ENCODE measurements around the gene ZXDC.

Gene ZXDC

DNA sequence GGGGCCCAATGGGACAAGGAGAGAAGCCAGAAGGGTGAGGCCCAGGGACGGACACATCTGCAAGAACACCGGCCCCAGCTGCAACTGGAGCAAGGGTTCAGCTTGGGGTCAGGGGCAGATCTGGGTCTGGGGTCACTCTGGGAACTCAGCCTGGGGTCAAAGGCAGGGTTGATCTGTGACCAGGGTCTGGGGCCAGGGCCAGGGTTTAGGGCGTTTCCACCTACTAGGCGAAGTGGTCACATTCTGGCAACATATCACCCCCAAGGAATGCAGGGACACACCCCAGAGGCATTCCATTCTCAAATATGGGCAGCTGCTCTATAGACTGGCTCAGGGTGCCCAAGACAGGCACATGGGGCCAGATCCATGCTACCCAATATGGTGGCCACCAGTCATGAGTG, 32.9 kb upstream of the ZXDC start:
- no peaks in the 10 kb centered on the region for H3K36me3 ChIP-seq (ENCODE audit: control insufficient read depth, insufficient read depth, low read length, severe bottlenecking)
- peaks cover 28% of the 10 kb centered on the region for H3K27me3 ChIP-seq (replicated peaks; ENCODE audit: control insufficient read depth, insufficient read depth, low read length)
- no peak for DNase-seq (ENCODE audit: low read depth)
- no peak overlapping the region for H3K4me3 ChIP-seq (ENCODE audit: low read length)
- no peaks in the 10 kb centered on the region for H3K4me1 ChIP-seq (ENCODE audit: control insufficient read depth, insufficient read depth, low read length)
- H3K9me3 ChIP-seq (ENCODE audit: control insufficient read depth, low read length) = no peaks in the 10 kb centered on the region
- no peak overlapping the region for H3K9ac ChIP-seq (ENCODE audit: low read length)

DNA sequence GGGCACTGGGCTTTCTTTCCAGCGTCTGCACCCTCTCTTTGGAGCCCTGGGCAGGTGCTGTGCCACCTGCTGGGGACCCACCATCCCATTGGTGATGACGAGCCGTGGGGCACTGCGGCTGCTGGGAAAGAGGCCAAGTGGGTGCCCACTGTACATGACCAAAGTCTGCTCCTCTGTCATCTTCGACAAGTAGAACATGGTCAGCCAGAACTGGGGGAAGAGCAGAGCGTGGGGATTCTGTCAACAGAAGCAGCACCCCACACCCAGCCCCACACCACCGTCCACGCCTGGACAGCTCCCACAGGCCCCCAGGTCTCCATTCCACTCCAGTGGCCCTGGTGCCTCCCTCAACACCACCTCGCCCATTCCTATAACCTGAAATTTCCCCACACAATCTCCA, 32.2 kb upstream of the ZXDC start:
- Histone ChIP-seq H3K4me3 (ENCODE audit: low read length) (no peak overlapping the region), H3K4me1 (ENCODE audit: control insufficient read depth, insufficient read depth, low read length) (no peaks in the 10 kb centered on the region), H3K9me3 (ENCODE audit: control insufficient read depth, low read length) (no peaks in the 10 kb centered on the region), H3K9ac (ENCODE audit: low read length) (no peak overlapping the region), H3K27me3 (replicated peaks; ENCODE audit: control insufficient read depth, insufficient read depth, low read length) (peaks cover 26% of the 10 kb centered on the region), H3K36me3 (ENCODE audit: control insufficient read depth, insufficient read depth, low read length, severe bottlenecking) (no peaks in the 10 kb centered on the region)
- DNase-seq (ENCODE audit: low read depth) = no peak

DNA sequence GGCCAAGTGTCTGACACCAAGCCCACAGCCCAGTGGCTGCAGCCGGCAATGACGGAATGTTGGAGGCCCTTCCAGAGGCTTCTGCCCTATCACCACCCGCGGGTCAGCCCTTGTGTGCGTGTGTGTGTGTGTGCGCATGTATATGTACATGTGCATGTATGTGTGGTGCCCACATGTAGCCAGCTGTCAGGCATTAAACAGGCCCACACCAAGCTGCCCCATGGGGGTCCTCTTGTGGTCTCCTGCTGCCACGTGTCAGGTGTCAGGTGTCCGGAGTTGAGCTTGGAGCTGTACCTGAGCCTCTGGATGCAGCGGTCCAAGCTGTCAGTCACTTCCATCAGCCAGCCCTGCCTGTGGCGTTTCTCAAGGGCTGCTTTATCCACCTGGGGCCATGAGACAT, 28.0 kb upstream of the ZXDC start:
- Histone ChIP-seq H3K4me3 (ENCODE audit: low read length) (no peak overlapping the region), H3K27me3 (replicated peaks; ENCODE audit: control insufficient read depth, insufficient read depth, low read length) (peaks cover 25% of the 10 kb centered on the region), H3K9me3 (ENCODE audit: control insufficient read depth, low read length) (no peaks in the 10 kb centered on the region), H3K9ac (ENCODE audit: low read length) (no peak overlapping the region), H3K36me3 (ENCODE audit: control insufficient read depth, insufficient read depth, low read length, severe bottlenecking) (no peaks in the 10 kb centered on the region), H3K4me1 (ENCODE audit: control insufficient read depth, insufficient read depth, low read length) (peaks cover 3% of the 10 kb centered on the region)
- DNase-seq (ENCODE audit: low read depth) = no peak

DNA sequence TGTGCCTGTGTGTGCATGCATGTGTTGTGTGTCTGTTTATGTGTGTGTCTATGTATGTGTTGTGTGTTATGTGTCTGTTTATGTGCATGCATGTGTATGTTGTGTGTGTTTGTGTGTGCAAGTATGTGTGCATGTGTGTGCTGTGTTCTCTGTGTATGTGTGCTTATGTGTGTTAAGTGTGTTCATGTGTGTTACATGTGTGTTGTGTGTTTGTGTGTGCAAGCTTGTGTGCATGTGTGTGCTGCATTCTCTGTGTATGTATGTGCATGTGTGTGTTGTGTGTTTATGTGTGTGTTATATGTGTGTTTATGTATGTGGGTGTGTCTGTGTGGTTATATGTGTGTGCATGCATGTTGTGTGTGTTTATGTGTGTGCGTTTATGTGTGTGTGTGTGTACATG, 27.0 kb upstream of the ZXDC start:
- H3K36me3 ChIP-seq (ENCODE audit: control insufficient read depth, insufficient read depth, low read length, severe bottlenecking) = no peaks in the 10 kb centered on the region
- peaks cover 25% of the 10 kb centered on the region for H3K27me3 ChIP-seq (replicated peaks; ENCODE audit: control insufficient read depth, insufficient read depth, low read length)
- DNase-seq (ENCODE audit: low read depth) = no peak
- H3K4me3 ChIP-seq (ENCODE audit: low read length) = no peak overlapping the region
- no peaks in the 10 kb centered on the region for H3K9me3 ChIP-seq (ENCODE audit: control insufficient read depth, low read length)
- no peak overlapping the region for H3K9ac ChIP-seq (ENCODE audit: low read length)
- H3K4me1 ChIP-seq (ENCODE audit: control insufficient read depth, insufficient read depth, low read length) = peaks cover 3% of the 10 kb centered on the region

DNA sequence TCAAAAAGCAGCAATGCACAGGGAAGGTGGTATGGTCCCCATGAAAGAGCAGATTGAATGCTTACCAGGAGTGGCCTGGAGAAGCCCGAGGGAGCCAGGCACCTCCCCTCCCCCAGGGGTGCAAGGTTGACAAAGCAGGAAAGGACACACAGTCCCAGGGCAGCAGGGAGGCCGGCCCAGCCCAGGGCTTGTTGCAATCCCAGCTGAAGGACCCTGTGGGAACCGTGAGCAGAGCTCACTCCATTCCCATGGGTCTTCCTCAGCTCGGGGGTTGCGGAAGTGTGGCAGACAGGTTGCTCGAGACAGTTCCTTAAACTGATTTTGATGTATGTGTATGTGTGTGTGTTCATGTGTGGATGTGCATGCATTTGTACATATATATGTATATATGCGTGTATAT, 26.0 kb upstream of the ZXDC start:
- DNase-seq (ENCODE audit: low read depth) = no peak
- Histone ChIP-seq H3K4me1 (ENCODE audit: control insufficient read depth, insufficient read depth, low read length) (peaks cover 3% of the 10 kb centered on the region), H3K4me3 (ENCODE audit: low read length) (no peak overlapping the region), H3K9me3 (ENCODE audit: control insufficient read depth, low read length) (no peaks in the 10 kb centered on the region), H3K9ac (ENCODE audit: low read length) (no peak overlapping the region), H3K27me3 (replicated peaks; ENCODE audit: control insufficient read depth, insufficient read depth, low read length) (peaks cover 31% of the 10 kb centered on the region), H3K36me3 (ENCODE audit: control insufficient read depth, insufficient read depth, low read length, severe bottlenecking) (no peaks in the 10 kb centered on the region)

DNA sequence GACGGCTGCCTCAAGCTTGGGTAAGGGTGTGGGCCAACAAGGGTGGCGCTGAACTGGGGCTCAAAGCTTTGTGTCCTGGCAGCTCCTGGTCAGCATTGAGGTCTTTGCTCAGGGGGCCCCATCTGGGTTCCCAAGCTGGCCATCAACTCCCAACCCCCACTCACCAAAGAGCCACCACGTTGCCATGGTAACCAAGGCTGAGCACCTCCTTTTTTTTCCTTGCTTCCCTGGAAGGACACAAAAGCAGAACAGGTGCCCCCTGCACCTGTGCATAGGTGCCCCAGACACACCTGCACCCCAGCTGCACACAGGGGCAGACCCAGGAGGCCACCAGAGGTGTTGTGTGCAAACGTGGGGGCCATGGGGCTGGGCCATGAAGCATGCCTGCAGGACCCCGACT, 25.4 kb upstream of the ZXDC start:
- H3K36me3 ChIP-seq (ENCODE audit: control insufficient read depth, insufficient read depth, low read length, severe bottlenecking) = no peaks in the 10 kb centered on the region
- no peak overlapping the region for H3K4me3 ChIP-seq (ENCODE audit: low read length)
- H3K4me1 ChIP-seq (ENCODE audit: control insufficient read depth, insufficient read depth, low read length) = peaks cover 3% of the 10 kb centered on the region
- peaks cover 31% of the 10 kb centered on the region for H3K27me3 ChIP-seq (replicated peaks; ENCODE audit: control insufficient read depth, insufficient read depth, low read length)
- H3K9ac ChIP-seq (ENCODE audit: low read length) = no peak overlapping the region
- no peak for DNase-seq (ENCODE audit: low read depth)
- no peaks in the 10 kb centered on the region for H3K9me3 ChIP-seq (ENCODE audit: control insufficient read depth, low read length)

DNA sequence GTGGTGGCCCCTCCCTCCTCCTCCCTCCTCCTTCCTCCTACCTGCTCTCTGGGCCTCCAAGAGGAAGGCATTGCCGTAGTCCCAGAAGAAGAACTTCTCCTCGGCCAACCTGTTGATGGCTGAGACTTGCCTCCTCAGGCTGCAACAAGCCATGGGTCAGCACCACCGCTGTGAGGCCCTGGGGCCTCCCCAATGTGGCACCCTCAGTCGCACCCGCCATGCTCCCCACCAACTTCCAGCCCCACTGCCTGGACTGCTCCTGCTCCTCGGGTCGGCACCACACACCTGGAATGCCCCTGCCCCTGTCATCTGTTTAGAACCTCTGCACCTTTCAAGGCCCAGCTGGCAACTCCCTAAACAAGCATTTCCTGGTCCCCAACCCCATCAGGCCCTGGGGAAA, 24.3 kb upstream of the ZXDC start:
- H3K9ac ChIP-seq (ENCODE audit: low read length) = no peak overlapping the region
- H3K9me3 ChIP-seq (ENCODE audit: control insufficient read depth, low read length) = no peaks in the 10 kb centered on the region
- peaks cover 3% of the 10 kb centered on the region for H3K4me1 ChIP-seq (ENCODE audit: control insufficient read depth, insufficient read depth, low read length)
- no peaks in the 10 kb centered on the region for H3K36me3 ChIP-seq (ENCODE audit: control insufficient read depth, insufficient read depth, low read length, severe bottlenecking)
- DNase-seq (ENCODE audit: low read depth) = no peak
- peaks cover 31% of the 10 kb centered on the region for H3K27me3 ChIP-seq (replicated peaks; ENCODE audit: control insufficient read depth, insufficient read depth, low read length)
- no peak overlapping the region for H3K4me3 ChIP-seq (ENCODE audit: low read length)

DNA sequence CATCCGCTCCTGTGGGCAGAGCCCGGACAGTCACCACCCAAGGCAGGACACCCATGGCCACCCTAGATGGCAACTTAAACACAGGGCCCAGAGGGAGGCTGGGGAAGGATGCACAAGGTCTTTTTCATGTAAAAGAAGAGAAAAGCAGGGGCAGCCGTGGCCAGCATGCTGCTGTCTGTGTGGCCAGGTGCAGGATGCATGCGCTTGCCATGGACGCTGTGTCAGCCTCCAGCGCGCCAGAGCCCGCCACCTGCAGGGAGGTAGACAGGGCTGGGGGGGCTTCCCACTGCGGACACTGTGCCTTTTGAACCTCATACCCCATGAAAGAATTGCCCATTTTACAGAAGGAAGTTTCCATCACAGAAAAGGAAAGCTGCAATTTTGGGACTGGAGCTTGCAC, 23.7 kb upstream of the ZXDC start:
- Histone ChIP-seq H3K36me3 (ENCODE audit: control insufficient read depth, insufficient read depth, low read length, severe bottlenecking) (no peaks in the 10 kb centered on the region), H3K4me1 (ENCODE audit: control insufficient read depth, insufficient read depth, low read length) (peaks cover 3% of the 10 kb centered on the region), H3K4me3 (ENCODE audit: low read length) (no peak overlapping the region), H3K9ac (ENCODE audit: low read length) (no peak overlapping the region), H3K9me3 (ENCODE audit: control insufficient read depth, low read length) (no peaks in the 10 kb centered on the region), H3K27me3 (replicated peaks; ENCODE audit: control insufficient read depth, insufficient read depth, low read length) (peaks cover 25% of the 10 kb centered on the region)
- DNase-seq (ENCODE audit: low read depth) = no peak

DNA sequence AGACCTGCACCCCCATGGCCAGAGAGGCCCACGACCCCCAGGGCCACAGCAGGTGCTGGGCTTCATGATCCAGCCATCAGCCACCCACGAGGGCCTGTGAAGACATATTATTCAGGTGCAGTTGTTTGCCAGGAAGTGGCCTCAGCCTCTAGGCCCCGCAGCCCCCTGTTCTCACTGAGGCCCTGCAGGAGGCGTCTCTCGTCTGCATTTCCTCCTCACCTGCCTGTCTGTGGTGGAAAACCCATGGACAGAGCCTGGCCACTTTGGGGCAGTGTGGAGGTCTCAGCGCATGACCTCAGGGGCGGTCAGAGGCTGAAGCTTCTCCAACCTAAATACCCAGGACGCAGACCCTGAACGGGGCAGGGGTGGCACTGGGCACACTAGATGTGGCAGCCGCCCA, 23.2 kb upstream of the ZXDC start:
- Histone ChIP-seq H3K27me3 (replicated peaks; ENCODE audit: control insufficient read depth, insufficient read depth, low read length) (peaks cover 21% of the 10 kb centered on the region), H3K4me3 (ENCODE audit: low read length) (no peak overlapping the region), H3K4me1 (ENCODE audit: control insufficient read depth, insufficient read depth, low read length) (peaks cover 3% of the 10 kb centered on the region), H3K36me3 (ENCODE audit: control insufficient read depth, insufficient read depth, low read length, severe bottlenecking) (no peaks in the 10 kb centered on the region), H3K9ac (ENCODE audit: low read length) (no peak overlapping the region), H3K9me3 (ENCODE audit: control insufficient read depth, low read length) (no peaks in the 10 kb centered on the region)
- DNase-seq (ENCODE audit: low read depth) = no peak

DNA sequence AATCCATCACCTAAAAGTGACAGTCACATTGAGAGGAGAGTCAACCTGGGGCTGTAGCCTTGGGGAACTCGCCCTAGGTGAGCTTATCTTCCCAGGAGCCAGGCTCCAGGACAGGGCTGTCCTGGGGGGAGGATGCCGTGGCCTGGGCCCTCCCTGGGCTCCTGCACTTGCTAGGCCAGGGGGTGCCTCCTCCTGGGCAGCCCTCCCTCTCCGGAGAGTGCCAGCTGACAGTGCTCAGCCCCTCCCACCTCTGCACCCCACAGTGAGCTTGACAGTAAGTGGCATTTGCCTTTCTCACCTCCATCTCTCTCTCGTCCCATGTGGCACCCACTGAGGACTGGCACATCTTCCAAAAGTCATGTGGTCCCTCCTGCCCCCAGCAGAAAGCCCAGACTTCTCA, 22.8 kb upstream of the ZXDC start:
- Histone ChIP-seq H3K4me1 (ENCODE audit: control insufficient read depth, insufficient read depth, low read length) (peaks cover 3% of the 10 kb centered on the region), H3K9me3 (ENCODE audit: control insufficient read depth, low read length) (no peaks in the 10 kb centered on the region), H3K4me3 (ENCODE audit: low read length) (no peak overlapping the region), H3K27me3 (replicated peaks; ENCODE audit: control insufficient read depth, insufficient read depth, low read length) (peaks cover 20% of the 10 kb centered on the region), H3K36me3 (ENCODE audit: control insufficient read depth, insufficient read depth, low read length, severe bottlenecking) (no peaks in the 10 kb centered on the region), H3K9ac (ENCODE audit: low read length) (no peak overlapping the region)
- no peak for DNase-seq (ENCODE audit: low read depth)

DNA sequence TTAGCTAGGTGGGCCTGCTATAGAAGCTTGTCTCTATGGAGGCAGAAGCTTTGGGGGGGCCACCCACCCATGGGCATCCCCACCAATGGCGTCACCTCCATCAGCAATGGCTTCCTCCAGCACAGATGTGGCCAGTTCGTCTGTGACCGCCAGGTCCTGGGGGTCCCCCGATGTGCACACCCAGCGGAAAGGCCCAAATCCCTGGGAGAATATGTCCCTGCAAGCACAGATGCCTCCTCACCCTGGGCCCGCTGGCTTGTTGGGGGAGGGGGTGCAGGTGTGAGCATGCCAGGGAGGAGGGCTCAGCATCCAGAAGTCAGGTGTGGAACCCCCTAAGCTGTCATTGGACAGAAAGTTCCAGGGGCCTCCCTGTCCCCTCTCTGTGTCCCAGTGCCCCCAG, 22.3 kb upstream of the ZXDC start:
- Histone ChIP-seq H3K9ac (ENCODE audit: low read length) (no peak overlapping the region), H3K9me3 (ENCODE audit: control insufficient read depth, low read length) (no peaks in the 10 kb centered on the region), H3K4me1 (ENCODE audit: control insufficient read depth, insufficient read depth, low read length) (peaks cover 3% of the 10 kb centered on the region), H3K27me3 (replicated peaks; ENCODE audit: control insufficient read depth, insufficient read depth, low read length) (peaks cover 15% of the 10 kb centered on the region), H3K4me3 (ENCODE audit: low read length) (no peak overlapping the region), H3K36me3 (ENCODE audit: control insufficient read depth, insufficient read depth, low read length, severe bottlenecking) (no peaks in the 10 kb centered on the region)
- no peak for DNase-seq (ENCODE audit: low read depth)

DNA sequence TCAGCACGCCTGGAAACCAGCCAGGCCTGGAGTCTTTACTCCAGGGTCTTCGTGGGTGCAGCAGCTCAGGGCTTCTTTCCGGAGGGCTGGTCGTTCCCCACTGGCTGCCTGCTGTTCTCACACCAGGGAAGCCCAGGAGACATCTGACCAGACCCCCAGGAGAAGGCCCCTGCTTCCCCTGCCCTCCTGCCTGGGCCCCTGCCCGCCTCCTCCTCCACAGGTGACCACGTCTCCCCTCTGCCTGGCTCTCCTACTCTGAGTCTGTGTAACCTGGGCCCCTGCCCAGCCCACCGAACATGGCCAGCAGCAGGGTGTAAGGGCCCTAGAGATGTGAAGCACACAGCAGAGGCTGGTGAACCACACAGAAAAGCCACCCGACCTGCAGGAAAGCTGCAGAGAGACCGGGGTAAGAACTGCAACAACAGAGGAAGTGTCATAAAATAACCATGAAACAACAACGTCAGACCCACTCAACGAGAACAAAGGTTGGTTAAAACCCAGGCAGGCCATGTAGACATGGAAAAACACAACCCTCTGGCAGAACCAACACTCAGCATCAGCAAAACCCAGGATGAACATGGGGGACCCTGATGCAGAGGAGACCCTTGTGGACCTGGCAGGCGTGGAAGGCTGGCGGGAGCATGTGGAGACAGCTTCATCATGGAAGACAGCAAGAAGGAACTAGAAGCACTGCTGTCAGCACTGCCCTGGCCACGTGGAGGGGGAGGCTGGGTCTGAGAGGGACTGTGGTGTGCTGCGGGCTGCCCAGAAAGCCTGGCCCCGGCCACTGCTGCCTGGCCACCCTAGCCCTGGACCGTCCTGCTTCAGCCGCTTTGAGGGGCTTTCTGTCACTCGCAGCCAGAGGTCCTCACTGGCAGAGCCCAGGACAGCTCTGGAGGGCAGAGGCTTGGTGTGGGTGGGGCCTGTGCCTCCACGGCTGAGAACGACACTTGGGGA, 21.5 kb upstream of the ZXDC start:
- H3K36me3 ChIP-seq (ENCODE audit: control insufficient read depth, insufficient read depth, low read length, severe bottlenecking) = no peaks in the 10 kb centered on the region
- peaks cover 17% of the 10 kb centered on the region for H3K27me3 ChIP-seq (replicated peaks; ENCODE audit: control insufficient read depth, insufficient read depth, low read length)
- H3K9me3 ChIP-seq (ENCODE audit: control insufficient read depth, low read length) = no peaks in the 10 kb centered on the region
- peaks cover 3% of the 10 kb centered on the region for H3K4me1 ChIP-seq (ENCODE audit: control insufficient read depth, insufficient read depth, low read length)
- DNase-seq (ENCODE audit: low read depth) = no peak
- no peak overlapping the region for H3K9ac ChIP-seq (ENCODE audit: low read length)
- no peak overlapping the region for H3K4me3 ChIP-seq (ENCODE audit: low read length)

All from adipocyte (in vitro differentiated cells).